ENCODE data around the gene YARS1. TPM values are rescaled to one million over a fixed set of nuclear protein-coding genes. Genes with fewer than 3 reads are reported as not detected.

Gene YARS1
- total RNA-seq, 1 donor from 2014 or later = 29.8 TPM

DNA sequence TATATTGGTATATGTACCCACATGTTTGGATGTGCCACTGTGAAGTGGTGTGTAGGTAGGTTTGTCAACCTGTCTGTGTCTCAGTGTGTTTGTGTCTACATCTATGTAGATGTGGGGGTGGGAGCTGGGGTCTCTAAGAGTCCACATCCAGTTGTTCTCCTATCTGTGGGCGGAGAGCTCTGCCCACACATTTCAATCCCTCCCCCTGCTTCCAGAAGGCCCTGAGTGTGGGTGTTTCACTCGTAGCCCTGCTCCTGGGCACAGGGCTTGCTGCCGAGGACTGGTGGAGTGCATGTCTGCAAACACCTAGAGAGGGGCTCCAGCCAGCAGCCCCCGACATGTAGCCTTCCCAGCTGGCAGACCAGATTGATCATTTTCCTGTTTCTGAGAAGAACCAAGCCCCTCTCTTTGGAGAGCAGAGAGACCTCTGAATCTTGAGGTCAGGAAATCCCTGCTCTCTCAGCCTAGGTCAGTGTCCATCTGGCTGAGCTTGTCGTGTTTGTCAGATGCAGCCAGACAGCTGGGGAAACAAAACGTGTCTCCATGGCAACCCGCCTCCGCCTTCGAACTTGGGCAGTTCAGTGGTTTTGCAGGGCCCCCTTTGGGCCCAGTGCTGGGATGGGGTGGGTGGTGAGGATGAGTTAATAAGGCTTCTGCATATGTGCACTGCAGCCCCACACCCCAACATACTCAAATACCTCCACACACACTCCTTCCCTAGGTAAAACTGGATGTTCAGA is 83.4 kb downstream of the YARS1 start:
- no peak for ATAC-seq
- DNase-seq (ENCODE audit: missing footprints) = no peak
- intact Hi-C loops (cut with DNase I) = no loop called here

DNA sequence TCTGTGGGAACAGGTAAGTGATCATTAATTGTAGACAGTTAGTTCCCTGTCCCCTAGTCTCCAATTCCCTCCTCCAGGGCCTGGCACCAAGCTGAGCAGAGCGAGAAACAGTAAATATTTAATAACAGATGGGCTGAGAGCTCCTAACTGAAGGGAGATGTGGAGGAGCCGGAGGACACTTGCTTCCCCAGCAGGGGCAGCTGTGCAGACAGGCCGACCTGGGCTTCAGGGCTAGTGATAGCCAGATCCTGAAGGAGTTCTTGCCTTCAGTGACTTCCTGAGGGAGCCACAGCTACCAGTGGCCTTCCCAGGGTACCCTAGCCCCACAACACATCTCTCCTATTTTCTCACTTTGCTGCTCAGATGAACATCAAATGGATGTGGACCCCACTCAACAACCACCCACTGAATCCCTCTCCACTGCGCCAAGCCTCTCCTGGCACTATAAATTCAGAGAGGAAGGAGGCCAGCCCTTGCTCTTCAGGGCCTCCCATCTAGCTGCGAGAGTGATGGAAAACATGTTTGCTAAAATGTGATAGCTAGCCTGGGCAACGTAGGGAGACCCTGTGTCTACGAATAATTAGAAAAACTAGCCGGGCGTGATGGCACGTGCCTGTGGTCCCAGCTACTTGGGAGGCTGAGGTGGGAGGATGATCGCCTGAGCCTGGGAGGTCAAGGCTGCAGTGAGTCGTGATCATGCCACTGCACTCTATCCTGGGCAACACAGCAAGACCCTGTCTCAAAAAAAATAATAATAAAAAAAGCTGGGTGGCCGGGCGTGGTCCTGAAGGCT is 87.7 kb downstream of the YARS1 start:
- intact Hi-C loops (cut with DNase I) = no loop called here
- DNase-seq (ENCODE audit: missing footprints) (no peak), ATAC-seq (no peak)

DNA sequence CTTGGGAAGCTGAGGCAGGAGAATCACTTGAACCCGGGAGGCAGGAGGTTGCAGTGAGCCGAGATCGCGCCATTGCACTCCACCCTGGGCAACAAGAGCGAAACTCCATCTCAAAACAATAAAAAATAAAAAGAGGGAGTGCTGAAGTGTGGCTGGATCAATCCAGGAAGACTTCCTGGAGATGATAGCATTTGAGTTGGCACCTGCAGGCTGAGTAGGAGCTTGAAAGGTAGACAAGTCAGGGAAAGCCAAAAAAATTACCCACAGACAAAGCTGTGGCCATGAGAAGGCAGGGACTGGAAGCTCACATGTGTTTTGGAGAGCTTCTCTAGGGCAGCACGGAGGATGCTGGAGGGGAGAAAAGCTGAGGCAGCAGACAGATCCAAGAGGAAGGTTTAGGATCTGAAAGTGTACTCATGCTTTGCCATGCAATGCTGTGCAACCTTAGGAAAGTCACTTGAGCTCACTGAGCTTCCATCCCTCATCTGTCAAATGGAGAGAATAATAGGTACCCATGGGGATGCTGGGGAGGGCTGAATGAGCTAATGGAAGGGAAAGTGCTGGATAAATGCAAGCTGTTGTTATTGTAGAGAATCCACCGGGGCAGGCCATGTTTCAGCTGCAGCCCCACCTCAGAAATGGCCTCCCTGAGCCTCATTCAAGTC is 88.6 kb downstream of the YARS1 start:
- DNase-seq (ENCODE audit: missing footprints) (no peak), ATAC-seq (no peak)
- intact Hi-C loops (cut with DNase I) = no loop called here

GRCh38 chr1:32727876-32728275 is 89.3 kb downstream of the YARS1 start:
- no peak for DNase-seq (ENCODE audit: missing footprints)
- ATAC-seq = no peak
- intact Hi-C loops (cut with DNase I) = no loop called here

DNA sequence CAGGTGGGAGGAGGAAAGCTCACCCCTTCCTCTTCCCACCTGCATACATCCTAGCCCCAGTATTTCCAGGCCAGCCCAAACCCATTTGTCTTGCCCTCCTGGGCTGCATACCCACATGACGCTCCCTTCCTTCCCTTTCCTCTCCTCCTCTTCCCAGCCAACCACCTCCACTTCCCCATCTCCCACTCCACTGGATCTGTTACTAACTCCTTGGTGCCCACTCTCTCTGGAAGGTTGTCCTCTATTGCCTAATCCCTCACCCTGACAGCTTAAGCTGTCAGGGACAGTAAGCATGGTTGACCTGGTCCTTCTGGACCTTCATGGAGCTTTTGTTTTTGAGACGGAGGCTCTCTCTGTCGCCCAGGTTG is 91.6 kb downstream of the YARS1 start:
- ATAC-seq = no peak
- intact Hi-C loops (cut with DNase I) = no loop called here
- no peak for DNase-seq (ENCODE audit: missing footprints)

Other genes starting within 250 kb of the YARS1 start
- 36.4 TPM for gene ZBTB8OS, start 166.8 kb downstream of the YARS1 start, total RNA-seq
- gene RBBP4, start 166.2 kb downstream of the YARS1 start, total RNA-seq = 102 TPM
- 24.7 TPM for gene SYNC, start 114.6 kb downstream of the YARS1 start, total RNA-seq
- gene S100PBP, start 295 bp upstream of the YARS1 start, total RNA-seq = 11.7 TPM
- gene FNDC5, start 53.6 kb upstream of the YARS1 start, total RNA-seq = 139 TPM
- not detected for gene HPCA, start 69.1 kb upstream of the YARS1 start, total RNA-seq
- 10.9 TPM for gene TMEM54, start 84.0 kb upstream of the YARS1 start, total RNA-seq
- 15.5 TPM for gene RNF19B, start 147.5 kb upstream of the YARS1 start, total RNA-seq
- 129 TPM for gene AK2, start 219.5 kb upstream of the YARS1 start, total RNA-seq

Measured in Right ventricle myocardium inferior (tissue), 1 donor.